ENCODE results near the gene POLR3H.

DNA sequence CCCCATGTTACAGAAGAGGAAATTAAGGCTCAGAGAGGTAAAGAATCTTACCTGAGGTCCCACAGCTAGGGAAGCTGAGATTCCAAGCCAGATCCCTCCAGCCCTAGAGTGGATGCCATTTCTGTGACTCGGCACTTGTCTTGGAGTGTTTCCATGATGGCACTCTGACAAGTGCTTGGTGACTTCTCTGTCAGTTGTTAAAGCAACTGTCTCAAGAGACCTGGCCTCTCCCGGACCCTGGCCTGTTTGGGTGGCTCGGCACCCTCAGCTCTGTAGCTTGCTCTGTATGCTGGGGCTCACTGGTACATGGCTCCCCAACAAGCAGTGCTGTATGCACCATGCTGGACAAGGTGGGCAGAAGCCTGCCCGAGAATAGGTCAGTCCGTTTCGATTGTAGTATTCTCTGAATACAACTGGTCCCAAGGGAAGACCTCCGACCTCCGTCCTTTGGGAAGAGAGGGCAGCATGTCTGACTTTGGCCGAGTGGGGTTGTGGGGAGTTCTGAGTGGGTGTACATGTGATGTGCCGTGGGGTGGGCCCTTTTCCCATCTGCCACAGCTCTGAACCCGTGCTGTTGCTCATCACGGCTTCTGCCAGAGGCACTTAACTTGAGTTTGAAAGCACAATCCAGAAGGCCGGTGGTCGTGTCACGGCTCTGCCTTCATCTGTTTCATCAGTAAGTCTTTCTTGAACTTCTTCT, 63.0 kb downstream of the POLR3H start:
- TF ChIP-seq POLR2AphosphoS5 (IDR thresholded peaks at IDR 0.05; ENCODE audit: insufficient read depth, low read depth, low read length) (no peak), CTCF (IDR thresholded peaks at IDR 0.05; ENCODE audit: extremely low read depth in 1 of 2, insufficient read depth in 1 of 2, low read depth in 1 of 2, low read length in 2 of 2) (no peak), EZH2 (IDR thresholded peaks at IDR 0.05; ENCODE audit: borderline replicate concordance, low read depth, low read length, severe bottlenecking) (no peak), POLR2A (IDR thresholded peaks at IDR 0.05; ENCODE audit: low read depth, low read length) (no peak), MAX (IDR thresholded peaks at IDR 0.05; ENCODE audit: insufficient read depth, insufficient read length) (no peak)

Measured in endothelial cell of umbilical vein (primary cell).